ENCODE data around the gene KIAA1614.

DNA sequence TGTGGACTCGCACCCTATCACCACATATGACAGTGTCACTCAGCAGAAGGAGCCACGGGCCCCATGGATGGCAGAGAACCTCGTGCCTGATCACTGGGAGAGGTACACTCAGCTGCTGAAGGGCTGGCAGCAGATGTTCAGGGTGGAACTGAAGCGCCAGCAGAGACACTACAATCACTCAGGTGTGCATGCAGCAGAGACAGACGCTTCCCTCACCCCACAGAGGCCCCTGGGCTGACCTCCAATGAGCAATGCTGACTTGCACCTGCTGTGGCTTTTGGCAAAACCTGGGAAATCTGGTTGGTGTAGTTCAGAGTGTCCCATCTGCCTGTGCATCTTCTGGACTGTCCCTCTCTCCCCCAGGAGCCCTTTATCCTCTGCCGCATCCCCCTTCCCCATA lies 51.9 kb downstream of the KIAA1614 start:
- TF ChIP-seq, protein P1, sequence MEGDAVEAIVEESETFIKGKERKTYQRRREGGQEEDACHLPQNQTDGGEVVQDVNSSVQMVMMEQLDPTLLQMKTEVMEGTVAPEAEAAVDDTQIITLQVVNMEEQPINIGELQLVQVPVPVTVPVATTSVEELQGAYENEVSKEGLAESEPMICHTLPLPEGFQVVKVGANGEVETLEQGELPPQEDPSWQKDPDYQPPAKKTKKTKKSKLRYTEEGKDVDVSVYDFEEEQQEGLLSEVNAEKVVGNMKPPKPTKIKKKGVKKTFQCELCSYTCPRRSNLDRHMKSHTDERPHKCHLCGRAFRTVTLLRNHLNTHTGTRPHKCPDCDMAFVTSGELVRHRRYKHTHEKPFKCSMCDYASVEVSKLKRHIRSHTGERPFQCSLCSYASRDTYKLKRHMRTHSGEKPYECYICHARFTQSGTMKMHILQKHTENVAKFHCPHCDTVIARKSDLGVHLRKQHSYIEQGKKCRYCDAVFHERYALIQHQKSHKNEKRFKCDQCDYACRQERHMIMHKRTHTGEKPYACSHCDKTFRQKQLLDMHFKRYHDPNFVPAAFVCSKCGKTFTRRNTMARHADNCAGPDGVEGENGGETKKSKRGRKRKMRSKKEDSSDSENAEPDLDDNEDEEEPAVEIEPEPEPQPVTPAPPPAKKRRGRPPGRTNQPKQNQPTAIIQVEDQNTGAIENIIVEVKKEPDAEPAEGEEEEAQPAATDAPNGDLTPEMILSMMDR (IDR thresholded peaks at IDR 0.05; ENCODE audit: borderline replicate concordance, extremely low read depth, low read length, poor library complexity, severe bottlenecking) = no peak
- TF ChIP-seq EZH2 (IDR thresholded peaks at IDR 0.05; ENCODE audit: borderline replicate concordance, low read depth, low read length, severe bottlenecking) = no peak
